ENCODE measurements around the gene KCNC2.

The KCNC2 gene

GRCh38 chr12:75162845-75163244, 46.8 kb downstream of the KCNC2 start:
- DNase-seq (ENCODE audit: extremely low read depth in 1 of 2, low read depth in 1 of 2) = no peak

GRCh38 chr12:75161488-75161887, 48.2 kb downstream of the KCNC2 start:
- DNase-seq (ENCODE audit: extremely low read depth in 1 of 2, low read depth in 1 of 2) = no peak

GRCh38 chr12:75157385-75157784, 52.3 kb downstream of the KCNC2 start:
- DNase-seq (ENCODE audit: extremely low read depth in 1 of 2, low read depth in 1 of 2) = no peak

- no peak for DNase-seq (ENCODE audit: extremely low read depth in 1 of 2, low read depth in 1 of 2)
These were observed 53.7 kb downstream of the KCNC2 start for GRCh38 chr12:75155962-75156361.

- no peak for DNase-seq (ENCODE audit: extremely low read depth in 1 of 2, low read depth in 1 of 2)
These were observed 55.3 kb downstream of the KCNC2 start for GRCh38 chr12:75154388-75154787.

- no peak for DNase-seq (ENCODE audit: extremely low read depth in 1 of 2, low read depth in 1 of 2)
These were observed 70.4 kb downstream of the KCNC2 start for GRCh38 chr12:75139196-75139595.

- no peak for DNase-seq (ENCODE audit: extremely low read depth in 1 of 2, low read depth in 1 of 2)
These were observed 71.7 kb downstream of the KCNC2 start for GRCh38 chr12:75137896-75138295.

GRCh38 chr12:75135026-75135425, 74.6 kb downstream of the KCNC2 start:
- DNase-seq (ENCODE audit: extremely low read depth in 1 of 2, low read depth in 1 of 2) = no peak

- DNase-seq (ENCODE audit: extremely low read depth in 1 of 2, low read depth in 1 of 2) = no peak
These were observed 78.8 kb downstream of the KCNC2 start for GRCh38 chr12:75130811-75131210.

GRCh38 chr12:75129275-75129674, 80.4 kb downstream of the KCNC2 start:
- no peak for DNase-seq (ENCODE audit: extremely low read depth in 1 of 2, low read depth in 1 of 2)

GRCh38 chr12:75121036-75121705, 88.5 kb downstream of the KCNC2 start:
- DNase-seq (ENCODE audit: extremely low read depth in 1 of 2, low read depth in 1 of 2) = no peak

- no peak for DNase-seq (ENCODE audit: extremely low read depth in 1 of 2, low read depth in 1 of 2)
These were observed 89.3 kb downstream of the KCNC2 start for GRCh38 chr12:75120311-75120711.

GRCh38 chr12:75116646-75117198, 92.9 kb downstream of the KCNC2 start:
- DNase-seq (ENCODE audit: extremely low read depth in 1 of 2, low read depth in 1 of 2) = no peak

- DNase-seq (ENCODE audit: extremely low read depth in 1 of 2, low read depth in 1 of 2) = no peak
These were observed 93.9 kb downstream of the KCNC2 start for GRCh38 chr12:75115748-75116147.

GRCh38 chr12:75103822-75104221, 105.8 kb downstream of the KCNC2 start:
- DNase-seq (ENCODE audit: extremely low read depth in 1 of 2, low read depth in 1 of 2) = no peak

GRCh38 chr12:75101781-75102180, 107.9 kb downstream of the KCNC2 start:
- DNase-seq (ENCODE audit: extremely low read depth in 1 of 2, low read depth in 1 of 2) = no peak

- no peak for DNase-seq (ENCODE audit: extremely low read depth in 1 of 2, low read depth in 1 of 2)
These were observed 110.4 kb downstream of the KCNC2 start for GRCh38 chr12:75099210-75099609.

- DNase-seq (ENCODE audit: extremely low read depth in 1 of 2, low read depth in 1 of 2) = no peak
These were observed 112.6 kb downstream of the KCNC2 start for GRCh38 chr12:75097003-75097402.

GRCh38 chr12:75087654-75088053, 122.0 kb downstream of the KCNC2 start:
- DNase-seq (ENCODE audit: extremely low read depth in 1 of 2, low read depth in 1 of 2) = no peak

- DNase-seq (ENCODE audit: extremely low read depth in 1 of 2, low read depth in 1 of 2) = no peak
These were observed 123.3 kb downstream of the KCNC2 start for GRCh38 chr12:75086091-75087038.

- DNase-seq (ENCODE audit: extremely low read depth in 1 of 2, low read depth in 1 of 2) = no peak
These were observed 128.3 kb downstream of the KCNC2 start for GRCh38 chr12:75081305-75081704.

GRCh38 chr12:75080582-75080981, 129.1 kb downstream of the KCNC2 start:
- no peak for DNase-seq (ENCODE audit: extremely low read depth in 1 of 2, low read depth in 1 of 2)
